Panc1 (cell line): ENCODE data around the gene DNAH3.

ENCODE experiments used
- POLR2AphosphoS5 ChIP-seq: IDR thresholded peaks from 2 replicates; pipeline ENCODE4 v1.6.1; 2012; ENCODE audit warnings: mild to moderate bottlenecking, low read depth, low read length, moderate library complexity
- SIN3A ChIP-seq: IDR thresholded peaks from 2 replicates; pipeline ENCODE4 v1.6.1; 2012; ENCODE audit warnings: low read depth, mild to moderate bottlenecking, low read length, moderate library complexity, borderline replicate concordance; ENCODE audit not compliant: insufficient read depth
- TCF7L2 ChIP-seq: IDR thresholded peaks from 2 replicates; pipeline ENCODE4 v1.6.1; 2011; ENCODE audit warnings: mild to moderate bottlenecking, low read depth, low read length, inconsistent platforms
- TF ChIP-seq, protein P1 (sequence below): fragments of 450-650 bp; IDR thresholded peaks from 2 replicates; pipeline ENCODE4 v1.5.1; 2017; ENCODE audit warnings: mild to moderate bottlenecking
- TF ChIP-seq, protein P2 (sequence below), 2 experiments: IDR thresholded peaks; 2 replicates each; pipeline ENCODE4 v1.6.1; 2011 to 2012; ENCODE audit warnings: low read depth in 2 of 2, control low read depth in 1 of 2, low read length in 1 of 2, mild to moderate bottlenecking in 1 of 2, moderate library complexity in 1 of 2; ENCODE audit not compliant: insufficient read depth in 1 of 2

DNA sequence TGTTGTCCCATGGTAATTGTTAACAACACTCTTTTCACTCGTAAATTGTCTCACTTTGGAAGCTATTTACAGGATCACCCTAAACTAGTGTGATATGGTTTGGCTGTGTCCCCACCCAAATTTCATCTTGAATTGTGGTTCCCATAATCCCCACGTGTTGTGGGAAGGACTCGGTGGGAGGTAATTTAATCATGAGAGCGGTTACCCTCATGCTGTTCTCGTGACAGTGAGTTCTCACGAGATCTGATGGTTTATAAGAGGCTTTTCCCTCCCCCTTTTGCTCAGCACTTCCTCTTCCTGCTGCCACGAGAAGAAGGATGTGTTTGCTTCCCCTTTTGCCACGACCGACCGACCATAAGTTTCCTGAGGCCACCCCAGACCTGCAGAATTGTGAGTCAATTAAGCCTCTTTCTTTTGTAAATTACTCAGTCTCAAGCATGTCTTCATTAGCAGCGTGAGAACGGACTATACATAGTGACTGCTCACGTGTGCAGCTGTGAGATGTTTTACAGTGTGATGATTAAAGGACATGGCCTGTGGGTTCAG is 34.4 kb downstream of the DNAH3 start:
- TF ChIP-seq, protein P1, sequence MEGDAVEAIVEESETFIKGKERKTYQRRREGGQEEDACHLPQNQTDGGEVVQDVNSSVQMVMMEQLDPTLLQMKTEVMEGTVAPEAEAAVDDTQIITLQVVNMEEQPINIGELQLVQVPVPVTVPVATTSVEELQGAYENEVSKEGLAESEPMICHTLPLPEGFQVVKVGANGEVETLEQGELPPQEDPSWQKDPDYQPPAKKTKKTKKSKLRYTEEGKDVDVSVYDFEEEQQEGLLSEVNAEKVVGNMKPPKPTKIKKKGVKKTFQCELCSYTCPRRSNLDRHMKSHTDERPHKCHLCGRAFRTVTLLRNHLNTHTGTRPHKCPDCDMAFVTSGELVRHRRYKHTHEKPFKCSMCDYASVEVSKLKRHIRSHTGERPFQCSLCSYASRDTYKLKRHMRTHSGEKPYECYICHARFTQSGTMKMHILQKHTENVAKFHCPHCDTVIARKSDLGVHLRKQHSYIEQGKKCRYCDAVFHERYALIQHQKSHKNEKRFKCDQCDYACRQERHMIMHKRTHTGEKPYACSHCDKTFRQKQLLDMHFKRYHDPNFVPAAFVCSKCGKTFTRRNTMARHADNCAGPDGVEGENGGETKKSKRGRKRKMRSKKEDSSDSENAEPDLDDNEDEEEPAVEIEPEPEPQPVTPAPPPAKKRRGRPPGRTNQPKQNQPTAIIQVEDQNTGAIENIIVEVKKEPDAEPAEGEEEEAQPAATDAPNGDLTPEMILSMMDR, result no peak
- no peak for TF ChIP-seq POLR2AphosphoS5
- TF ChIP-seq SIN3A, result no peak
- TF ChIP-seq, protein P2, sequence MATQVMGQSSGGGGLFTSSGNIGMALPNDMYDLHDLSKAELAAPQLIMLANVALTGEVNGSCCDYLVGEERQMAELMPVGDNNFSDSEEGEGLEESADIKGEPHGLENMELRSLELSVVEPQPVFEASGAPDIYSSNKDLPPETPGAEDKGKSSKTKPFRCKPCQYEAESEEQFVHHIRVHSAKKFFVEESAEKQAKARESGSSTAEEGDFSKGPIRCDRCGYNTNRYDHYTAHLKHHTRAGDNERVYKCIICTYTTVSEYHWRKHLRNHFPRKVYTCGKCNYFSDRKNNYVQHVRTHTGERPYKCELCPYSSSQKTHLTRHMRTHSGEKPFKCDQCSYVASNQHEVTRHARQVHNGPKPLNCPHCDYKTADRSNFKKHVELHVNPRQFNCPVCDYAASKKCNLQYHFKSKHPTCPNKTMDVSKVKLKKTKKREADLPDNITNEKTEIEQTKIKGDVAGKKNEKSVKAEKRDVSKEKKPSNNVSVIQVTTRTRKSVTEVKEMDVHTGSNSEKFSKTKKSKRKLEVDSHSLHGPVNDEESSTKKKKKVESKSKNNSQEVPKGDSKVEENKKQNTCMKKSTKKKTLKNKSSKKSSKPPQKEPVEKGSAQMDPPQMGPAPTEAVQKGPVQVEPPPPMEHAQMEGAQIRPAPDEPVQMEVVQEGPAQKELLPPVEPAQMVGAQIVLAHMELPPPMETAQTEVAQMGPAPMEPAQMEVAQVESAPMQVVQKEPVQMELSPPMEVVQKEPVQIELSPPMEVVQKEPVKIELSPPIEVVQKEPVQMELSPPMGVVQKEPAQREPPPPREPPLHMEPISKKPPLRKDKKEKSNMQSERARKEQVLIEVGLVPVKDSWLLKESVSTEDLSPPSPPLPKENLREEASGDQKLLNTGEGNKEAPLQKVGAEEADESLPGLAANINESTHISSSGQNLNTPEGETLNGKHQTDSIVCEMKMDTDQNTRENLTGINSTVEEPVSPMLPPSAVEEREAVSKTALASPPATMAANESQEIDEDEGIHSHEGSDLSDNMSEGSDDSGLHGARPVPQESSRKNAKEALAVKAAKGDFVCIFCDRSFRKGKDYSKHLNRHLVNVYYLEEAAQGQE (IDR thresholded peaks at IDR 0.05; ENCODE audit: insufficient read depth in 1 of 2, low read depth in 2 of 2, low read length in 1 of 2), result no peak
- TF ChIP-seq TCF7L2, result no peak
